Measurements from ENCODE around the gene MDN1. TPM values are rescaled to one million over a fixed set of nuclear protein-coding genes. Genes with fewer than 3 reads are reported as not detected.

The MDN1 gene
- total and polyA plus RNA-seq, 2 of the 8 experiments (the other 6 are each of a cell fraction or from before 2014, with no cell fraction given) = 53.5 to 179 TPM

- Histone ChIP-seq H2BK15ac (ENCODE audit: low read length) (no peak overlapping the region), H3K9me3 (ENCODE audit: insufficient read depth in 2 of 2, low read depth in 1 of 2, low read length in 1 of 2) (no peaks in the 10 kb centered on the region), H4K91ac (replicated peaks; ENCODE audit: insufficient read length, low read length) (no peak overlapping the region), H3K9ac (replicated peaks in 1 of 4; ENCODE audit: extremely low read depth in 1 of 4, low read depth in 3 of 4, low read length in 3 of 4) (no peak overlapping the region), H2BK12ac (ENCODE audit: low read depth, low read length) (no peak overlapping the region), H4K8ac (ENCODE audit: extremely low read depth, insufficient read depth, low read length) (no peak overlapping the region), H3K27me3 (replicated peaks in 1 of 4; ENCODE audit: control insufficient read depth in 3 of 4, extremely low read depth in 1 of 4, insufficient read depth in 3 of 4, low read length in 3 of 4) (no peaks in the 10 kb centered on the region), H4K20me1 (replicated peaks in 1 of 2; ENCODE audit: control insufficient read depth in 1 of 2, insufficient read depth in 2 of 2, low read length in 2 of 2) (peaks cover 0 to 2% of the 10 kb centered on the region in 2 experiments), H3K36me3 (ENCODE audit: control insufficient read depth in 2 of 4, insufficient read depth in 4 of 4, low read length in 3 of 4) (peaks cover 33 to 96% (median 88%) of the 10 kb centered on the region in 4 experiments), H3K79me2 (ENCODE audit: control insufficient read depth in 1 of 2, insufficient read depth in 2 of 2, low read length in 2 of 2) (no peaks in the 10 kb centered on the region), H2BK120ac (replicated peaks; ENCODE audit: low read depth, low read length) (no peak overlapping the region), H3K4me1 (replicated peaks in 1 of 4; ENCODE audit: control insufficient read depth in 3 of 4, insufficient read depth in 4 of 4, low read length in 3 of 4) (no peaks in the 10 kb centered on the region), H3K79me1 (ENCODE audit: low read depth, low read length) (no peaks in the 10 kb centered on the region), H2BK20ac (ENCODE audit: low read length) (no peak overlapping the region), H4K5ac (ENCODE audit: insufficient read length, low read depth, low read length) (no peak overlapping the region), H3K56ac (replicated peaks; ENCODE audit: insufficient read length, low read depth, low read length) (no peak overlapping the region), H3K27ac (ENCODE audit: low read depth, low read length) (no peak overlapping the region), H3K23me2 (ENCODE audit: low read depth, low read length) (no peaks in the 10 kb centered on the region), H2AFZ (ENCODE audit: low read length) (no peak overlapping the region), H3K14ac (ENCODE audit: insufficient read length) (no peak overlapping the region), H3K4me2 (ENCODE audit: insufficient read depth in 1 of 2, low read depth in 2 of 2, low read length in 2 of 2) (no peak overlapping the region), H2AK5ac (ENCODE audit: low read depth, low read length) (no peak overlapping the region), H3K4me3 (ENCODE audit: extremely low read depth in 1 of 4, insufficient read depth in 2 of 4, low read depth in 3 of 4, low read length in 4 of 4) (no peak overlapping the region), H3K18ac (ENCODE audit: extremely low read depth, low read length) (no peak overlapping the region), H3K4ac (replicated peaks; ENCODE audit: insufficient read length, low read depth, low read length) (no peak overlapping the region), H2BK5ac (ENCODE audit: low read depth, low read length) (no peak overlapping the region), H3K23ac (ENCODE audit: insufficient read length) (no peak overlapping the region)
- POLR2A ChIA-PET (ENCODE audit: partially characterized antibody) = interaction anchor here (1.5 kb wide), 1 partner anchor 11 kb away, joined by 3 read pairs; the partner anchor contains the start of gene LYRM2
- CTCF ChIA-PET (ENCODE audit: partially characterized antibody) = no interaction called here
- FAIRE-seq (no peak), DNase-seq (ENCODE audit: low read depth in 1 of 2, low spot score in 2 of 2) (no peak)
- WGBS, 2 experiments (ENCODE audit: extremely low coverage in 1 of 2, insufficient coverage in 1 of 2, insufficient read length in 1 of 2, insufficient replicate concordance in 2 of 2, low coverage in 1 of 2, low lambda C conversion rate in 2 of 2, missing lambda C conversion rate in 1 of 2) = 95% methylated on average over 1 of the region's 1 CpG; no CpG with 5 or more reads in 1 of the 2 experiments
- TF ChIP-seq CTBP2 (IDR thresholded peaks at IDR 0.05; ENCODE audit: borderline replicate concordance, insufficient read depth, insufficient read length, low read length) = no peak
- TF ChIP-seq RAD21 (IDR thresholded peaks at IDR 0.05 in 1 of 2, conservative IDR thresholded peaks at IDR 0.05 in 1 of 2; ENCODE audit: low read depth in 2 of 2, low read length in 2 of 2) = no peak
- TF ChIP-seq, protein P1, sequence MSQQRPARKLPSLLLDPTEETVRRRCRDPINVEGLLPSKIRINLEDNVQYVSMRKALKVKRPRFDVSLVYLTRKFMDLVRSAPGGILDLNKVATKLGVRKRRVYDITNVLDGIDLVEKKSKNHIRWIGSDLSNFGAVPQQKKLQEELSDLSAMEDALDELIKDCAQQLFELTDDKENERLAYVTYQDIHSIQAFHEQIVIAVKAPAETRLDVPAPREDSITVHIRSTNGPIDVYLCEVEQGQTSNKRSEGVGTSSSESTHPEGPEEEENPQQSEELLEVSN (IDR thresholded peaks at IDR 0.05) = no peak
- no peak for TF ChIP-seq SIRT6 (IDR thresholded peaks at IDR 0.05; ENCODE audit: low read length)
- no peak for TF ChIP-seq TCF12 (IDR thresholded peaks at IDR 0.05; ENCODE audit: low read depth, low read length)
- no peak for TF ChIP-seq TEAD4 (IDR thresholded peaks at IDR 0.05; ENCODE audit: low read depth, low read length)
- no peak for TF ChIP-seq KDM5A (IDR thresholded peaks at IDR 0.05; ENCODE audit: low read length)
- no peak for TF ChIP-seq CTCF (IDR thresholded peaks at IDR 0.05; ENCODE audit: control extremely low read depth in 1 of 3, insufficient read depth in 1 of 3, low read depth in 1 of 3, low read length in 3 of 3)
- TF ChIP-seq BRCA1 (IDR thresholded peaks at IDR 0.05; ENCODE audit: low read depth, low read length) = no peak
- TF ChIP-seq SRF (IDR thresholded peaks at IDR 0.05; ENCODE audit: low read depth, low read length) = no peak
- TF ChIP-seq ZNF274 (IDR thresholded peaks at IDR 0.05; ENCODE audit: borderline replicate concordance, extremely low read depth, low read length) = no peak
These were observed 169.9 kb downstream of the MDN1 start for GRCh38 chr6:89649682-89650081.
